Stimulated activated CD8-positive, alpha-beta memory T cell treated with anti-CD3 and anti-CD28 coated beads, Interleukin-15, amount 100 ng/mL, for 24 hours (primary cell): Measurements from ENCODE around the gene ST3GAL5.

Experiments used
- DNase-seq: peaks from one replicate; pipeline ENCODE4 v3.0.0-alpha.2; 2020; ENCODE audit warnings: low read depth

The ST3GAL5 gene

DNA sequence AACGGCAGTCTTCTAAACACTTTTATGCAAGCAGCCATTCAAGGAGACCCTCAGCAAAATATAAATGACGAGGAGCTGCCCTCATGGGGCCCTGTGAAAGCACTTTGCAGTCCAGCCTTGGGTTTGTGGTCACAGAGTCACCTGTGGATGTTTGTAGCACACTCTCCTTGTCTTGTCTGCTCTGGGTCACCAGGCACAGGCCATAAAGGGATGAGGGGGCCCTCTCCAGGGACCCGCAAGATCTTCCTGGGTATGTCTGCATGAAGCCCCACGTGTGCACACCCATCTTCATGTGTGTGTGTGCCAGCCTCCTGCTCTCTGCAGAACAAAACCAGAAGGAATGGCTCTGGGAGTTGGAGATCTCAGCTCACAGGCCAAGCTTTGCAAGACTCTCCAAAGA, 98.8 kb downstream of the ST3GAL5 start:
- no peak for DNase-seq

DNA sequence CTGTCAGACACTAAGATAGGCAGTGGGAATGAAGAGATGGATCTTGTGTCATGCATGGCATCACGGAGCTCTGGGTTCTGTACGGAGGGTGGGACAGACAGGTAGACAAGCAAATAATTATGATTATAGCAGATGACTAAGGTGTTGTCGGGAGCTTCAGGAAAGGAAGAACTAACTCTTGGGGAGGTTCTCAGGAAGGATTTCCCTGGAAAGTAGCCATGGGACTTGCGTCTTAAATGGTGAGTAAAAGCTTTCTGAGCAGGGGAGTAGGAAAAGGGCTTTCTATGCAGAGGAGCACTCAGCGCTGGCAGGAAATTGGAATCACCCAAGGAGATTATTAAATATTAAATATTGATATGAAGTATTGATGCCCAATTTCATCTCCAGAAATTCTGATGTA, 99.5 kb downstream of the ST3GAL5 start:
- DNase-seq: no peak

DNA sequence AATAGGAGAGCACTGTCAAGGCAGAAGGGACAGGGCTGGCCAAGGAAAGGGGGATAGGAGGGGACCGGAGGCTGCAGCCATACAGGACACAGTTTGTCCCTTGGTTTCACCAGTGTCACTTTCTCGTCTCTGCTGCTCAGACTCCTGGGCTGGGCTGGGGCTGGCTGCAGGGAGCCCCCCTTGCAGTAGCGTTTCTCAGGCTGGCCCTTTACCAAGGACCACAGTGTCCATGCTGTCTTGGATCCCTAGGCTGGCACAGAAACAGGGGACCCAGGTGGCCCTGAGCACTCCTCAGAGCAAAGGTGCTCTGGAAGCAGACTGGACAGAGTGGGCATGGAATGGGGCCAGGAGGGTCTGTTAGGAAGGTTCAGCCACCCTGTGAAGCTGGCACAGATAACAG, 100.2 kb downstream of the ST3GAL5 start:
- DNase-seq: no peak

DNA sequence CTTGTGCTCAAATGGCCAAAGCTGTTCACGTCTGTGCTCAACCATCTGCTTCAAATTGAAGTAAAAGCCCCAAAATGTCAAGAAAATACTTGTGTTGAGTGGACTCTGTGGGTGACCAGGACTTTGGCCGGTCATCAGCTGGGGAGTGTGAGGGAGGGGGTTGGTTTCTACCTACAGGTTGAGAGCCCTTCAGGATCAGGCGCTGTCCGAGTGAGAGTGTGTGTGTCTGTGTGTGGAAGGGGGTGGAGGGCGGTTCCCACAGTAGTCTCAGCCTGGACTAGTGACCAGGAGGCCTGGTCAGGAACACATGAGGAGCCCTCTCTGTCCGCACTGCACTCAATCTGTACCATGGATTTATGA, 100.8 kb downstream of the ST3GAL5 start:
- no peak for DNase-seq

DNA sequence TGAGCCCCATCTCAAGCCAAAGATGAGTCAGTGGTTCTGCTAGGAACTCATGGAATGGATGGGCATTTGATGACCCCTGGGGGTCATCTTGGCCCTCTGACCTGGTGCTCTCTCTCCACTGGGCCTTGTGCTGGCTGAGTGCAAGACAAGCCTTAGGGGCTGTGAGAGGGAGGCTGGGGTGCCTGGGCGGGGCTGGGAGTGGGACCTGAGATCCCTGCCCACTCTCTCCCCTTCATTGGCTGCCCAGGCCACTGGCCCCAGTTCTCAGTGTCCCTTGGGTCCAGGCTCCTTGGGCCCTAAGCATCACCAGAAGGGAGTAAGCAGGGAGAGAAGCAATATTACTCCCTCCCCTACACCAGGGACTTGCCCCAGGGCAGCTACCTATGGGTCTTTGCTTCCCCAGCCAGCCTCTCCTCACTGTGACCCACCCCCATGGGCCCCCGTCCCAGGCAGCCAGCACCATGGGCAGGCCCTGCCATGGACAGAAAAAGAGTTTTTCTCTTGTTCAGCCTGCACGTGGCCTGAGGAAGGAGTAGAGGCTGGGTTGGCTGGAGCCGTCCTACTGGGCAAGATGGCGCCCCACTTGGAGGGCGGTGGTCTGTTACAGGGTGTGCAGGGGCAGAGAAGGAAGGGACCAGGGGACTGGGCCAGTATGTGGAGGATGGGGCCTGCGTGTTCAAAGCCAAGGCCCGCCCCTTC, 101.4 kb downstream of the ST3GAL5 start:
- no peak for DNase-seq
